CD14-positive monocyte (primary cell): ENCODE results near the gene FAM20C. TPM values are rescaled to one million over a fixed set of nuclear protein-coding genes. Genes with fewer than 3 reads are reported as not detected.

Source experiments
- DNase-seq, 3 donors: peaks; one replicate each; pipeline ENCODE4 v3.0.0-alpha.2; 2011 to 2022
- H2AFZ ChIP-seq: 2 replicates; pipeline ENCODE4 v1.6.0; 2012; ENCODE audit warnings: mild to moderate bottlenecking, low read depth, low read length, inconsistent platforms; ENCODE audit not compliant: insufficient read depth, poor library complexity, severe bottlenecking
- H3K27ac ChIP-seq, 2 donors: 1 replicate in 1 of 2; 2 replicates in 1 of 2; pipeline ENCODE4 v1.5.1; 2012 to 2013; ENCODE audit warnings: low read length in 2 of 2, control low read depth in 1 of 2, inconsistent platforms in 1 of 2, low read depth in 1 of 2, mild to moderate bottlenecking in 1 of 2
- H3K27me3 ChIP-seq, 2 donors: one replicate each; pipeline versions ENCODE4 v1.6.0 to v1.6.1; 2011 to 2013; ENCODE audit warnings: low read length in 2 of 2; ENCODE audit not compliant: control insufficient read depth in 2 of 2, insufficient read depth in 2 of 2
- H3K36me3 ChIP-seq, 2 donors: replicated peaks in 1 of 2; 1 replicate in 1 of 2; 2 replicates in 1 of 2; pipeline versions ENCODE4 v1.5.1 to v1.6.1; 2012 to 2013; ENCODE audit warnings: low read length in 2 of 2, control low read depth in 1 of 2, inconsistent platforms in 1 of 2, mild to moderate bottlenecking in 1 of 2; ENCODE audit not compliant: insufficient read depth in 2 of 2, control insufficient read depth in 1 of 2
- H3K4me1 ChIP-seq, 2 donors: 1 replicate in 1 of 2; 2 replicates in 1 of 2; pipeline versions ENCODE4 v1.5.1 to v1.6.1; 2012 to 2013; ENCODE audit warnings: low read length in 2 of 2, control low read depth in 1 of 2, inconsistent platforms in 1 of 2, mild to moderate bottlenecking in 1 of 2, moderate library complexity in 1 of 2; ENCODE audit not compliant: insufficient read depth in 2 of 2, control insufficient read depth in 1 of 2
- H3K4me2 ChIP-seq: replicated peaks from 2 replicates; pipeline ENCODE3; 2012; ENCODE audit warnings: low read length, moderate library complexity, mild to moderate bottlenecking; ENCODE audit not compliant: poor library complexity, severe bottlenecking; ENCODE audit errors: extremely low read depth
- H3K4me3 ChIP-seq, 3 experiments: fragments of 200-600 bp in 1 of 3; sonication (generic) in 1 of 3; replicated peaks in 1 of 3; 1 replicate in 2 of 3; 2 replicates in 1 of 3; pipeline ENCODE4 v1.5.1; 2011 to 2013; ENCODE audit warnings: low read length in 3 of 3, mild to moderate bottlenecking in 3 of 3, control low read depth in 2 of 3, low read depth in 2 of 3, inconsistent platforms in 1 of 3, moderate library complexity in 1 of 3
- H3K79me2 ChIP-seq: 2 replicates; pipeline ENCODE4 v1.6.0; 2012; ENCODE audit warnings: mild to moderate bottlenecking, control low read depth, inconsistent platforms, low read length, moderate library complexity; ENCODE audit not compliant: insufficient read depth
- H3K9ac ChIP-seq: 2 replicates; pipeline ENCODE4 v1.6.0; 2017; ENCODE audit warnings: low read length, mild to moderate bottlenecking; ENCODE audit not compliant: insufficient read depth, poor library complexity, severe bottlenecking
- H3K9me3 ChIP-seq, 2 donors: replicated peaks in 1 of 2; 1 replicate in 1 of 2; 2 replicates in 1 of 2; pipeline versions ENCODE4 v1.5.1 to v1.6.1; 2012 to 2013; ENCODE audit warnings: low read length in 2 of 2, control low read depth in 1 of 2; ENCODE audit not compliant: control insufficient read depth in 1 of 2, insufficient read depth in 1 of 2
- H4K20me1 ChIP-seq: 2 replicates; pipeline ENCODE4 v1.6.0; 2012; ENCODE audit warnings: mild to moderate bottlenecking, low read length, control low read depth, moderate library complexity; ENCODE audit not compliant: insufficient read depth
- H3K27ac Mint-ChIP-seq, 7 donors: one replicate each; pipeline ENCODE4 v1.8.0; 2020; ENCODE audit warnings: mild to moderate bottlenecking in 7 of 7, mixed read lengths in 7 of 7, moderate library complexity in 6 of 7, inconsistent platforms in 2 of 7
- H3K27me3 Mint-ChIP-seq, 3 donors: one replicate each; pipeline ENCODE4 v1.8.0; 2021 to 2022; ENCODE audit warnings: low read depth in 3 of 3, mild to moderate bottlenecking in 3 of 3, mixed read lengths in 3 of 3, moderate library complexity in 3 of 3, inconsistent platforms in 1 of 3
- H3K36me3 Mint-ChIP-seq, 2 donors: one replicate each; pipeline ENCODE4 v1.8.0; 2020; ENCODE audit warnings: mixed read lengths in 2 of 2, inconsistent platforms in 1 of 2, mild to moderate bottlenecking in 1 of 2
- H3K4me1 Mint-ChIP-seq: one replicate; pipeline ENCODE4 v1.8.0; 2020; ENCODE audit warnings: mild to moderate bottlenecking, mixed read lengths
- H3K4me3 Mint-ChIP-seq, 2 donors: one replicate each; pipeline ENCODE4 v1.8.0; 2020; ENCODE audit warnings: mild to moderate bottlenecking in 2 of 2, mixed read lengths in 2 of 2, moderate library complexity in 1 of 2
- H3K9me3 Mint-ChIP-seq, 7 donors: one replicate each; pipeline ENCODE4 v1.8.0; 2020 to 2022; ENCODE audit warnings: mixed read lengths in 7 of 7, mild to moderate bottlenecking in 6 of 7, moderate library complexity in 6 of 7, inconsistent platforms in 2 of 7
- WGBS: methylation state at CpG from one replicate; pipeline ENCODE4 v1.1.5; 2013; ENCODE audit warnings: missing lambda C conversion rate; ENCODE audit not compliant: insufficient coverage; 5-methylcytosine and 5-hydroxymethylcytosine counted together
- intact Hi-C, 2 donors: fragments of 100-400 bp; cut with micrococcal nuclease; formaldehyde crosslinking; loops; one replicate each; pipeline versions ENCODE4 v1.15.0 to v1.15.1; 2023
- polyA plus RNA-seq, 3 donors: library from polyadenylated mRNA; depleted of rRNA in 1 of 3; unstranded in 2 of 3; stranded (reverse) in 1 of 3; fragments of 300-500 nt in 2 of 3; fragments of >200 nt in 1 of 3; fragmentation: Illumina TruSeq in 2 of 3; gene quantifications; 1 replicate in 2 of 3; 2 replicates in 1 of 3; pipeline ENCODE4 v1.2.3, GENCODE V29; 2012 to 2021
- TF ChIP-seq, protein P1 (sequence below): fragments of 200-600 bp; IDR thresholded peaks from one replicate; pipeline ENCODE4 v1.8.0; 2022; ENCODE audit warnings: antibody characterized with exemption, mild to moderate bottlenecking

FAM20C gene
- polyA plus RNA-seq, 3 donors, result 1.2 to 32.2 (median 1.5) TPM

DNA sequence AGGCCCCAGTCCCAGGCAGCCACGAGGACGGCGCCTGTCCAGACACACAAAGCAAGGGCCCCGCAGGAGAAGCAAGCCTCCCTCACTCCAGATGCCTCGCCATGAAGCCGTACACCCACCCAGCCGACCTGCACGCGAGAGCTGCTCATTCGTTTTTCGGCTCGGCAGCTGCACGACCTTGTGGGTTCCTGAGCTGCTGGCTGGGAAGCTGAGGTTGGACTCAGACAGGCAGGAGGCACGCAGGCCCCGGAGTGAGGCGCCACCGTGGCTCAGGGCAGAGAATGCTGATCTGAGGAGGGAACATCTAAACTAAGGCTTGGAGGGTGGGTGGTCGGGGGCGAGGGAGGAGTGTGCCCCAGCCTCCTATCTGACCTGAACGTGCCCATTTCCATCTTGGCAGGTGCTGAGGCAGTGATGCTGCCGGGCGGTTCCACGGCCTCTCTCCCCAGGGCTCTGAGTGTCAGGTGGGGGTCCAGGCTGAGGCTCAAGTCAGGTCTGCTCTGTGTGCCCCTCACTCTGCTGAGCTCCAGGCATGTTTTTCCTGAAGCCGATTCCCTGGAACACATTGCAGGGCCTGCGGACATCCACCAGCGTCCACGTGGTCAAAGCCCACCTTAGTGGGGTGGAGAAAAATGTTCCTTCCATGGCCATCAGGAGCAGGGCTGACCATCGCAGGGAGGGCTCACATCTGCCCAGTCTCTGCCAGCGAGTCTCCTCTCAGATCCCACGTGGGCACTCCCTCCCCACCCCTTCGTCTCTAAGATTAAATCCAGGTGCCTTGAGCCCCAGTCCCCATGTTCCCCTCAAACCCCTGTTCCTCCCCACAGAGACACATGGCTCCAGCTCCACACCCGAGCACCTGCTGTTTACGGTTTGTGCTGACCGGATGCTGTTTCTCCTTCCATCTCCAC, 28.1 kb upstream of the FAM20C start:
- Histone ChIP-seq H3K27ac (no peak overlapping the region), H3K79me2 (no peaks in the 10 kb centered on the region), H3K36me3 (no peaks in the 10 kb centered on the region), H2AFZ (no peak overlapping the region), H3K4me2 (no peak overlapping the region), H3K9me3 (peaks cover 0 to 5% of the 10 kb centered on the region in 2 donors), H3K9ac (no peak overlapping the region), H3K4me3 (no peak overlapping the region), H3K27me3 (peaks cover 0 to 2% of the 10 kb centered on the region in 2 donors), H3K4me1 (peaks cover 40 to 43% of the 10 kb centered on the region in 2 donors), H4K20me1 (no peaks in the 10 kb centered on the region)
- Mint-ChIP-seq H3K36me3 (no peaks in the 10 kb centered on the region), H3K4me3 (peak overlapping the region in 1 of 2 donors; percentile 5), H3K27ac (no peak overlapping the region), H3K4me1 (peaks cover 45% of the 10 kb centered on the region), H3K27me3 (peaks cover 4 to 15% (median 6%) of the 10 kb centered on the region in 3 donors), H3K9me3 (peaks cover 0 to 9% (median 0%) of the 10 kb centered on the region in 7 donors)
- WGBS, result 73% methylated on average over 24 of the region's 34 CpGs
- peak in 1 of 3 donors; percentile 4 for DNase-seq
- intact Hi-C loops, result no loop called here
- TF ChIP-seq, protein P1, sequence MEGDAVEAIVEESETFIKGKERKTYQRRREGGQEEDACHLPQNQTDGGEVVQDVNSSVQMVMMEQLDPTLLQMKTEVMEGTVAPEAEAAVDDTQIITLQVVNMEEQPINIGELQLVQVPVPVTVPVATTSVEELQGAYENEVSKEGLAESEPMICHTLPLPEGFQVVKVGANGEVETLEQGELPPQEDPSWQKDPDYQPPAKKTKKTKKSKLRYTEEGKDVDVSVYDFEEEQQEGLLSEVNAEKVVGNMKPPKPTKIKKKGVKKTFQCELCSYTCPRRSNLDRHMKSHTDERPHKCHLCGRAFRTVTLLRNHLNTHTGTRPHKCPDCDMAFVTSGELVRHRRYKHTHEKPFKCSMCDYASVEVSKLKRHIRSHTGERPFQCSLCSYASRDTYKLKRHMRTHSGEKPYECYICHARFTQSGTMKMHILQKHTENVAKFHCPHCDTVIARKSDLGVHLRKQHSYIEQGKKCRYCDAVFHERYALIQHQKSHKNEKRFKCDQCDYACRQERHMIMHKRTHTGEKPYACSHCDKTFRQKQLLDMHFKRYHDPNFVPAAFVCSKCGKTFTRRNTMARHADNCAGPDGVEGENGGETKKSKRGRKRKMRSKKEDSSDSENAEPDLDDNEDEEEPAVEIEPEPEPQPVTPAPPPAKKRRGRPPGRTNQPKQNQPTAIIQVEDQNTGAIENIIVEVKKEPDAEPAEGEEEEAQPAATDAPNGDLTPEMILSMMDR, result no peak

DNA sequence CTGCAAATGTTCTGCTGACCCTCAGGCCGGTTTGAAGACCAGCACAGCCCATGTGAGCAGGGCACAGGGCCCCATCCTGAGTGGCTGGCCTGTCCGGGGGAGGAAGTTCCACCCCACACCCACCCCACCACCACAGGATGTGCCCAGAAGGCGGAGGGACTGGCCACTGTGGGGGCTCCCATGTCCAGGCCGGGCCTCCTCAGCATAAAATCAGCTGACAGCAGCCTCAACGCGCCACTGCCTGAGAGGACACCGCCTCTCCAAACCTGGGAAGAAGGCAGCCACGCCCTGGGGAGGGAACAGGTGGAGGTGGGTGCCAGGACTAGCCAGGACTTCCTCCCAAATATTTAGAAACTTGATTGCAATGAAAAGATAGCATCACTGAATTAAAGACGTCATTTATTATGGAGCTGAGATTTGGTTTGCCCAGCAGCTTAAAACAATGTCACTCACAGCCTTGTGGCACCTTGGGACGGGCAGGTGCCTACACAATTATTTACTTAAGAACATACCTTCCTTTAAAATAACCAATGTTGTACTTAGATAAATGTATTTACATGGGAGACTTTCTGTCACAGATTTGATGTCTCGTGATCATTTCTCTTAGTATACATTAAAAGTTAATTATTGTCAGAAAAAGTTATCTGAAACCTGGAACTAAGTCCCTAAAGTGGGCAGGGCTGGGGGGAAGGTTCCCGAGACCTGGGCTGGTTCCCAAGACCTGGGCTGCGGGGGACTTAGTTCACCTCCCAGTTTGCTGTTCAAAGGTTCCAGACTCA, 27.3 kb upstream of the FAM20C start:
- DNase-seq, result peak in 1 of 3 donors; percentile 8
- Histone ChIP-seq H2AFZ (no peak overlapping the region), H3K79me2 (no peaks in the 10 kb centered on the region), H3K27me3 (peaks cover 0 to 2% of the 10 kb centered on the region in 2 donors), H3K4me3 (no peak overlapping the region), H3K9me3 (no peaks in the 10 kb centered on the region), H4K20me1 (no peaks in the 10 kb centered on the region), H3K9ac (no peak overlapping the region), H3K4me1 (peaks cover 40 to 43% of the 10 kb centered on the region in 2 donors), H3K4me2 (no peak overlapping the region), H3K27ac (no peak overlapping the region), H3K36me3 (no peaks in the 10 kb centered on the region)
- 100% methylated on average over 2 of the region's 13 CpGs for WGBS
- H3K27me3 Mint-ChIP-seq, result peaks cover 4 to 15% (median 6%) of the 10 kb centered on the region in 3 donors
- intact Hi-C loops, result no loop called here
- peaks cover 45% of the 10 kb centered on the region for H3K4me1 Mint-ChIP-seq
- no peak overlapping the region for H3K4me3 Mint-ChIP-seq
- peaks cover 0 to 6% (median 0%) of the 10 kb centered on the region in 7 donors for H3K9me3 Mint-ChIP-seq
- H3K36me3 Mint-ChIP-seq, result no peaks in the 10 kb centered on the region
- TF ChIP-seq, protein P1, result no peak
- H3K27ac Mint-ChIP-seq, result peak overlapping the region in 1 of 7 donors; percentile 49
